NCI-H69 (cell line): ENCODE data around the gene BCAS3.
"Not testable (repeated sequence)": the region's sequence is repeated elsewhere in the genome, so short reads cannot be mapped to it uniquely, and the experiment has no call there.

Source experiments
- DNase-seq: peaks from one replicate; lab custom pipeline; 2025; lab: John Stamatoyannopoulos, UW

BCAS3 gene

GRCh38 chr17:61129267-61130254 lies 451.9 kb downstream of the BCAS3 start:
- no peak for DNase-seq

- no peak for DNase-seq
Observed at GRCh38 chr17:61130330-61130729, 452.7 kb downstream of the BCAS3 start.

- no peak for DNase-seq
Observed at GRCh38 chr17:61131585-61131984, 453.9 kb downstream of the BCAS3 start.

GRCh38 chr17:61132524-61132923 lies 454.9 kb downstream of the BCAS3 start:
- DNase-seq: no peak

GRCh38 chr17:61133853-61134252 lies 456.2 kb downstream of the BCAS3 start:
- DNase-seq: no peak

- DNase-seq: peak; percentile 29
Observed at GRCh38 chr17:61134551-61135235, 457.0 kb downstream of the BCAS3 start.

- DNase-seq: no peak
Observed at GRCh38 chr17:61135782-61136181, 458.1 kb downstream of the BCAS3 start.

- DNase-seq: no peak
Observed at GRCh38 chr17:61136296-61136695, 458.6 kb downstream of the BCAS3 start.

GRCh38 chr17:61139219-61139618 lies 461.6 kb downstream of the BCAS3 start:
- DNase-seq: no peak

GRCh38 chr17:61140081-61140786 lies 462.6 kb downstream of the BCAS3 start:
- DNase-seq: no peak

- no peak for DNase-seq
Observed at GRCh38 chr17:61143026-61143425, 465.4 kb downstream of the BCAS3 start.

GRCh38 chr17:61144137-61144536 lies 466.5 kb downstream of the BCAS3 start:
- no peak for DNase-seq

GRCh38 chr17:61144617-61145564 lies 467.2 kb downstream of the BCAS3 start:
- DNase-seq: no peak

GRCh38 chr17:61146833-61147232 lies 469.2 kb downstream of the BCAS3 start:
- DNase-seq: not testable (repeated sequence)

GRCh38 chr17:61149106-61149825 lies 471.6 kb downstream of the BCAS3 start:
- DNase-seq: no peak

GRCh38 chr17:61149862-61150362 lies 472.3 kb downstream of the BCAS3 start:
- DNase-seq: peak; percentile 98

GRCh38 chr17:61150686-61151299 lies 473.1 kb downstream of the BCAS3 start:
- DNase-seq: peak; percentile 53

GRCh38 chr17:61152898-61153297 lies 475.2 kb downstream of the BCAS3 start:
- peak; percentile 66 for DNase-seq

GRCh38 chr17:61155590-61156237 lies 478.1 kb downstream of the BCAS3 start:
- peak; percentile 50 for DNase-seq
